ENCODE data around the gene ABRAXAS1.
A peak's percentile ranks its signal among the peaks of the same experiment; 100 is the strongest.
"Not testable (repeated sequence)": the region's sequence is repeated elsewhere in the genome, so short reads cannot be mapped to it uniquely, and the experiment has no call there.

Gene ABRAXAS1

DNA sequence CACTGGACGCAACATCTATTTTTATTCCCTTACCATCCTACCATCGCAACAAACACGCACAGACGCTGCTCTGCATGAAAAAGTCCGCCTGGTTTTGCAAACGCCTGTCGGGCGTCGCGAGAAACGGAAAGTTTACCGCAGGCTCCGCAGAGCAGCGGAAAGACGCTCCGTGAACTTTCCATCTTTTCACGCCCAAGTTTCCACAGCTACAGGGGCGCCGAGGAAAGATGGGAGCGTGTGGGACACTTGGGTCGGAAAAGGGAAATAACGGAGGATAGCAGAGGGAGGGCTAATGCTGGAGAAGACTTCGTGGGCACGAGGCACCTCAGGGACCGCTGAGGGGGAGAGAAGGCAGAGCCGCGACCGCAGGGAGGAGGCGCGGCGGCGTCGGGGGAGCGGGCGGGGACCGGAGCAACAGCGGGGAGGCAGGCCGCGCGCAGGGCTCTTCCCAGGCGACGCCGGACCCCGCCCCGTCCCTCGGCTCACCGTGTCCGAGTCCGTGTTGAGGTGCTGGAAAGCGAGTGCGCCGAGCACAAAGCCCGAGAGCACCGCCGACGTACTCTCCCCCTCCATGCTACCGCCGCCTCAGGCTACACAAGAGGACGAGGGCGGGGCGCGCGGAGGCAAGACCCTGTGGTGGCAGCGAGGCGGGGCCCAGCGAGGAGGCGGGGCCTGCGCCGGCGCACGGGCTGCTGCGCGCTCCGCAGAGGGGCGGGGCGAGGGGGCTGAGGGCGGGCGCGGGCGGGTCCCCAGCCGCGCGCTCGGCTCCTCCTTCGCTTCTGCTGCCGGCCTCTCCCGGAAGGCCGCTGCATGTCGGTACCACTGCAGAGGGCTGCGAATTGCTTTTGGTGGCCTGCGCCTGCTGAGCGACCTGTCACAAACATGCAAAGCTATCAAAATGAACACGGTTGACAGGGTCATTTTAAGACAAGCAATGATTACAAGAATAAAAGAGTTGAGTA lies at the start of gene ABRAXAS1:
TSS of gene ABRAXAS1 (minus strand) at position 601 of the 962 bp plus-strand sequence. CDS start at position 573, 28 bp downstream.
- DNase-seq: peak; percentile 95

DNA sequence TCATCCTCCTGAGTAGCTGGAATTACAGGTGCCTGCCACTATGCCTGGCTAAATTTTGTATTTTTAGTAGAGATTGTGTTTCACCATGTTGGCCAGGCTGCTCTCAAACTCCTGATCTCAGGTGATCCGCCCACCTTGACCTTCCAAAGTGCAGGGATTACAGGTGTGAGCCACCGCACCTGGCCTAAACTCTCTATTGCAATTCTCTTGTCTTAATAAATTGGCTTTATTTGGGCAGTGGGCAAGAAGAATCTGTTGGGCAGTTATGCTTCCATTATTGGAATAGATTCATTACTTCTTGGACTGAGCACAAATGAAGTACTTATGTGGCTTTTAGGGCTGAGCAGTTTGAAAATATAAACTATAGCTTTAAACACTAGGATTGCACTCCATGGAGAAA lies 42.8 kb upstream of the ABRAXAS1 start:
- DNase-seq: no peak

- no peak for DNase-seq
Measured at GRCh38 chr4:83522239-83522638, 37.3 kb upstream of the ABRAXAS1 start.

GRCh38 chr4:83516042-83516772 lies 31.3 kb upstream of the ABRAXAS1 start:
- no peak for DNase-seq

DNA sequence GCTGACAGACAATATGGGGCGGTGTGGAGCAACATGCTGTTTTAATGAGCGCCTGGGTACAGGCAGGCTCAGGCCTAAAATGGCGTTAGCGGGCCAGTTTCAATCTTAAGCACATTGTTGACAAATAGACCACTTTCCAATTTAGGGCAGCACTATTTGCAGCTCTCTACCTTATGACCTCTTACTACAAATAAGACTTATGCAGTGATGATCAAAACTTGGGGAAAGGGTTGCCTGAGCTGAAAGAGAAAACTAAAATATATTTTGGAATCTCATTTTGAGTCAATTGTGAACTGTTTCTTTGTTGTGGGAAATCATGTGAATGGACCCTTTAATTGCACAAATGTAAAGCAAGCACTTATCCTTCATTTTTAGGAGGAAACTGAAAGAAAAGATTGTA lies 25.5 kb upstream of the ABRAXAS1 start:
- DNase-seq: no peak

- DNase-seq: peak; percentile 32
Measured at GRCh38 chr4:83509156-83509585, 24.3 kb upstream of the ABRAXAS1 start.

DNA sequence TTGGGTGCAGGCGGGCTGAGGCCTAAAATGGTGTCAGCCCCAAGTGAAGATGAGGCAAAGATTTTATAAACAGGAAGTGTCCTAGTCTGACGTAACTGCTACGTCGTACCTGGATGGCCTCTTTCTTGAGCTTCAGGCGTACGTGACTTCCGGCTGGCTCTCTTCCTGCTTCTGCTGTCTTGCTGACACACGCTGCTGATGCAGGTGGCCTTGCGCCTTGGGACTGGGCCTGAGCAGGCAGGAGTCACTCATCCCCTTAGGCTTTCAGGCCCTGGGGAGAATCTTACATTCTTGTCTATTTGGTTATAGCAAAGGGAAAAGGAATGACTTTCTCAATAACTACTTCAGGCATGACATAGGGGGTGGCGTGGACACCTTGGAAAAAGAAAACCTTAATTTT lies 20.1 kb upstream of the ABRAXAS1 start:
- no peak for DNase-seq

GRCh38 chr4:83504503-83504902 lies 19.6 kb upstream of the ABRAXAS1 start:
- no peak for DNase-seq

- DNase-seq: no peak
Measured at GRCh38 chr4:83503974-83504373, 19.1 kb upstream of the ABRAXAS1 start.

DNA sequence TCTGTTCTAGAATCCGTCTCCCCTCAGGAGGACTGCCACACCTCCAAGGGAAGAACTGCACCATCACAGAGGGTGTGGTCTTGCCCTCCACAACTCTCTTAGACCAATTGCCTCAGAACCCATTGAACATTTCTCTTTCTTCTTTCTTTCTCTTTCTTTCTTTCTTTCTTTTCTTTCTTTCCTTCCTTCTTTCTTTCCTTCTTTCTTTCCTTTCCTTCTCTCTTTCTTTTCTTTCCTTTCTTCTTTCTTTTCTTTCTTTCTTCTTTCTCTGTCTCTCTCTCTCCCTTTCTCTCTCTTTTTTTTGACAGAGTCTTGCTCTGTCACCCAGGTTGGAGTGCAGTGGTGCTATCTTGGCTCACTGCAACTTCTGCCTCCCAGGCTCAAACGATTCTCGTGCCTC lies 16.8 kb upstream of the ABRAXAS1 start:
- DNase-seq: not testable (repeated sequence)

- DNase-seq: no peak
Measured at GRCh38 chr4:83498187-83498586, 13.3 kb upstream of the ABRAXAS1 start.

DNA sequence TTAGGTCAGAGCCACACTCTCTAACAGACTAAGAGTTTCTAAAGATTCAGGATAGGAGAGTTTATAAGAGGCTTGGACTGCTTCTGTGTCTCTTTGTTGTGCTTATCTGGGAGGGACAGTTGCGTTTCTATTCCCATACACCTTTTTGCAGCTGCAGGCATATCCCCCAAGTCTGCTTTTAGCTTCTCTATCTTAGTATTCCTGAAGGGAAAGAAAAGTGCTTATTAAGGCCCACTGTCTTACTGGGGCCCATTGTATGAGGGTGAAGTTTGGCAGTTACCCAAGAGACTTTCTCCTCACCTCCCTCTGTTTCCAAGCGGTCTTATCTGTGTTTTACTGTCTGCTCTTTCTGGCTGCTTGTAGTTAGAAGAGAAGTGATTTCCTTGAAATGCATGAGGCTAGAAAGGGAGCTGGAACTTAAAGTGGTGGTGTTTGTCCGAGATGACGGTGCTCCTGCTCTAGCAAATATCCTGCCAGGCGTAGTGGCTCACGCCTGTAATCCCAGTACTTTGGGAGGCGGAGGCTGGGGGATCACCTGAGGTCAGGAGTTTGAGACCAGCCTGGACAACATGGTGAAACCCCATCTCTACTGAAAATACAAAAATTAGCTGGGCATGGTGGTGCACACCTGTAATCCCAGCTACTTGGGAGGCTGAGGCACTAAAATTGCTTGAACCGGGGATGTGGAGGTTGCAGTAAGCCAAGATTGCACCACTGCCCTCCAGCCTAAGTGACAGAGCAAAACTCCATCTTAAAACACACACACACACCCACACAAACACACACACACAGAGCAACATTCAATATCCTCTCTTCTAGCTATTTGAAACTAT lies 11.4 kb upstream of the ABRAXAS1 start:
- not testable (repeated sequence) for DNase-seq

DNA sequence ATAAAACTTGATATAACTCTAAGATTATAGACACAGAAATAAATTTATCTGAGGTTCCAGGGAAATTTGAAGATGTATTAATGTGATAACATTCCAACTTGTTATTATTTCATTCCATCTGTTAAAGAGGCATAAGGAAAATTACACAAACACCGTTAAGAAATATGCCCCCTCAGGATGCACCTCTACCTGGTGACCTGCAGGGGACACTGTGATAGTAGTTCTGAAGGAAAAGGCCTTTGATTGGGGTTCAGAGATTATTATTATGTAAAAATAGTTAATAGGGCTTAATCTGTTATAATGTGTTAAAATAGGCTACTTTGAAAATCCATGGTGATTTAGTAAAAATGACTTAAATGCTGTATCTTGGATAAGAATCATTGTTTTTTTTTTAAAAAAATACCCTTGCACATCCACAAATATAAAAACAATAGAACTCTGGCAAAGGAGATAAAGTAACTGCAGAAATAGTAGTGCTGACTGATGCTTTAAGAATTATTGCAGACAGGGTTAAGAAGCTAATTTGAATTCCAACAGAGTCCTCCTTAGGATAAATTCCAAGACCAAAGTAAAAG lies 6.1 kb upstream of the ABRAXAS1 start:
- DNase-seq: no peak

DNA sequence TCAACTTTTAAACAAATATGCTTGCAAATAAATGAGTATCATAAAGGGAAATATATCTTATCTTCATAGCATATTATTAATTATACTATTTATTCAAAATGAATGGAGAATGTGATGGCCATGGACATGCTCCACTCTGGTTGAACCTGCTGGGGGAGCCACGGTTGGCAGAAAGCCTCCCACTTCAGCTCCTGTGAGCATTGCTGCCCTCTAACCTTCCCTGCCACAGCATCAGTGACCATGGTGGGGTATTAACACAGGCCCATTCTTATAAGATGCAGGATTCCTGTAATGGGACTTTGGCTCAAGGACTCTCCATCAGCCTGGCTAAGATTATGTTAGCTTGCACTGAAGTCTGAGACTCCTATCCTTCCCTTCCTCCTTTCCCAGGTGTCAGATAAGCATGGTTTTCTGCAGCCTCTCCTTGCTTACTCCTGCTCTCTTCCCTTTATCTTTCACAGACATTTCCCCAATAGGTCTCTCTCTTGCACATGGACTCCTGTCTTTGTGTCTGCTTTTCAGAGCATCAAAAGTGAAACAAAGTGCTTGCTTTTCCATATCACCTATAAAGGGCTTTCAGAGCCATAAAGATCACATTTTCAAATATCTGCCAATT lies 4.9 kb upstream of the ABRAXAS1 start:
- DNase-seq: no peak

DNA sequence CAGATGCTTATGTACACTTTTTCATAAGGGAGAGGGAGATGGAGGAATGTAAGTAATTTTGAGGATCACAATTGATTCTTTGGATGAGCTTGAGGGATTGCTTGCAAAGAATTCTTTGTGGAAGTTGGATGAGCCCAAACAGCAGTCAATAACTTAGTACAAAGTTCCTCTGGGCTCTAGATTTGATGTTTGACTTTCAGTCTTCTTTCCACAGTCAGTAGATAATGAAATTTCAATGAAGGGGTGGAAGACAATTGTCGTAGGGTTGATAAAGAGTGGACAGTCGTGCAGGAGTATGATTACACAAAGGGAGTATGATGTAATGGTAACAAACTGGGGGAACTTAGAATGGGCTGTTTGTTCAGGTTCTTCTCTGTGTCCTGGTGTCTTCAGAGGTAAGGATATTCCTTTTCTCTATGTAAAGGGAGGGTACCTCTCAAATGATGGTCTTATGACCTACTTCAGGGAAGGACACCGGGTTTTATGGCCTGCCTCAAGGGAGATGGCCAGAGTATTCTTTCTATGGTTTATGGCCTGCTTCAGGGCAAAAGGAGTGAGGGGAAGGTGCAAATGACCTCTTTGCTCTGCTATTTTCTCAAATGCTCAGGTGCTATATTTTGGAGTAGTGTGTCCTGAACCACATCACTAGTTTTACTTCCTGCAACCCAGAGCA lies 1.7 kb upstream of the ABRAXAS1 start:
- no peak for DNase-seq

GRCh38 chr4:83473966-83474365 lies 10.9 kb downstream of the ABRAXAS1 start:
- no peak for DNase-seq

- DNase-seq: no peak
Measured at GRCh38 chr4:83473423-83473822, 11.5 kb downstream of the ABRAXAS1 start.

- no peak for DNase-seq
Measured at GRCh38 chr4:83456184-83456501, 28.8 kb downstream of the ABRAXAS1 start.

GRCh38 chr4:83455281-83456183 lies 29.4 kb downstream of the ABRAXAS1 start, which contains the start of the genes HELQ and MRPS18C:
HELQ (minus strand) TSS chr4:83455823; CDS start chr4:83455693, 130 bp downstream.
MRPS18C (plus strand) TSS chr4:83456058; CDS start chr4:83456078, 20 bp downstream.
- DNase-seq: peak; percentile 97

- DNase-seq: no peak
Measured at GRCh38 chr4:83454686-83455085, 30.2 kb downstream of the ABRAXAS1 start.
